Right lobe of liver (tissue), 4 donors: ENCODE measurements around the gene CSTF1.

ENCODE experiments used
- CTCF ChIP-seq, 4 donors: fragments of 200-600 bp in 3 of 4; fragments of 450-650 bp in 1 of 4; IDR thresholded peaks; one replicate each; pipeline versions ENCODE4 v1.5.1 to v1.8.0; 2016 to 2022; ENCODE audit warnings: antibody characterized with exemption in 4 of 4, mild to moderate bottlenecking in 2 of 4
- POLR2A ChIP-seq: fragments of 450-650 bp; IDR thresholded peaks from one replicate; pipeline ENCODE4 v1.6.1; 2017; ENCODE audit warnings: antibody characterized with exemption, mild to moderate bottlenecking
- donor health status: DM: no; HTN: no; CAD: no.
- donor health status: DM: no; HTN: no; CAD: no.
- donor health status: DM: no; HTN: yes; CAD: no.

DNA sequence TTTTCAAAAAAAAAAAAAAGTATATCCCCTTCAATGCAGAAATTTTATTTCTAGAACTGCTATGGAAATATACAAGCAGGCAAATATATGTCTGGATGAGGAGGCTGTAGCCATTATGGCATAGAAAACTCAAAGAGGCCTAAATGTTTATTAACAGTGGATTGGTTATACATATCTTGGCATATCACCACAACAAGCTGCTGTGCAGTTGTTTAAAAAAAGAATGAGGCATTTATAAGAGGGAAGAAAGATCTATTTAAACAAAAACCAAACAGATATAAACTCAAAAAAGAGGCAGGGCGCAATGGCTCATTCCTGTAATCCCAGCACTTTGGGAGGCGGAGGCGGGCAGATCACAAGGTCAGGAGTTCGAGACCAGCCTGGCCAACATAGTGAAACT, 45.8 kb downstream of the CSTF1 start:
- TF ChIP-seq CTCF (IDR thresholded peaks at IDR 0.05) (no peak), POLR2A (no peak)
